ENCODE data around the gene LSMEM2.
A peak's percentile ranks its signal among the peaks of the same experiment; 100 is the strongest.

Gene LSMEM2

DNA sequence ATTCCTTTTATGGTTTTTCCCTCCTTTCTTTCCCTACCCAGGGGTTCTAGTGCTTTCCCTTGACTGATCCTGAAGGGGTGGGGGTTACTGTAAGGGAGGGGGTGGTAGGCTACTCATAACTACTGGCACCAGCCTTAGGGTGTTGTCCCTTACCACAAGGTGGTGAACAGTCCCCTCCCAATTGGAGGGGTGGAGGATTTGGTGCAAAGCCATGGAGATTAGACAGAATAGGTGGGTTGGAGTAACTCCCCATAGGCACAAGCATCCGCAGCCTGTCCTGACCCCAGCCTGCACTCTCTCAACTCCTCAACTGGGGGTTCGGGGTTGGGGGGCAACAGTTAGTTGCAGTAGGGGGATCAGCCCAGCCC lies 46.2 kb downstream of the LSMEM2 start:
- DNase-seq = no peak

DNA sequence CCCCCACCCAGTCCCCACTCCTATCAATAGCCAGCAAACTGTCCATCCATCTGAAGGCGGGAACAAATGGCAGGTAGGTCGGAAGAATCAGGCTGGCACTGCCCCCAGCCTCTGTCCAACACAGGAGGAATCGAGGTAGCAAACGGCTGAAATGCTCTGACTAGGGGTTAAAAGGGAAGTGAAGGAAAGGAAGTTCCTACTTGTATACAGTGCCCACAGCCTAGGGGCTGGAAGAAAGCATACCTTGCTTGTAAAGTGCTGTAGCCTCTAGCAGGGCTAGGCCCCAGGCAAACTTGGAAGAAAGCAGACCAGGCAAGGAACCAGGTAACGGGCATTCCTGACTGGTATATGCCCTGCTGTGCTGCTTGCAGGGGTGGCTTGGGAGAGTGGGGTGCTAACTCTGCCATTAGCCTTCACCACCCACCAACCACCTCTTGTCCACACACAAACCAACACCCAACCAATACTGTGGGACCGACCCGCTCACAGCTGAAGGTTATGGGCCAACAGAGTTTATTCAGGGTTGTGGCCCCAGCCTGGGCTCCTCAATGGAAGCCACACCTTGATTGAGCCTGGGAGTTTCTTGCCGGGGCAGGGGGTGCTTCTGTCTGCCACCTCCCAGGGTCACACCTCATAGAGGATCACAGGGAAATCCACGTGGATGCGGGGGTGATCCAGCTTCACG lies 46.8 kb downstream of the LSMEM2 start:
- DNase-seq = no peak

DNA sequence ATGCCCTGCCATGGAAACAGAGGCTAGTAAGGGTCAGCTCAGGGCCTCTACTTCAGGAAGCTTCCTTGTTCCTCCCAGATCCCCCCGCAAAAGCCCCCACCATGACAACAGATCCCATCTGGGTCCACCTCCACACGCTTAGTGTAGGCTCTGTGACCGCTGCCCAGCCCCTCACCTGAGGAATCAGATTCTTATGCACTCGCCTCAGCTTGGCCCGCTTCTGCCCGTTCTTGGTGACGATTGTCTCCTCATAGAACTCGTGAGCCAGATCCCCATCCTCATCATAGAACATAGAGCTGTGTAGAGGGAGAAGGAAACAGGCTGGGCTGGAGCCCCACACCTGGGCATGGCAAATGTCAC lies 47.3 kb downstream of the LSMEM2 start:
- no peak for DNase-seq

DNA sequence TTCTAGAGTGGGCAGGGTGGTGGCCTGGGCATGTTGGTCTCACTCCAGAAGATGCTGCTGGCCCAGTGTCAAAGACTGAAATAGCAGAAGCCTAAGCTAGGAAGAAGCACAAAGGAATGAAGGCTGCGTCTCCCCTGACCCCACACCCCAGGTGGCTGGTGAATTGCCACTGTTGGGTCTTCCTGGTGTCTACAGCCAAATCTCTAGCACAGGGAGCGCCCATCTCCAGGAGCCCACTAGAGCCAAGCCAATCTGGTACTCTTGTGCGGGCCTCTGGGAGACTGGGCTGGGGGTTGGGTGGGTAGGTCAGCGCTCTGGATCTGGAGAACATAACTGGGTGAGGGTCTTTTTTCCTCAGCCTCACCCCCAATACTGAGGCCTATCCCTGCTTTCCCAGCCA lies 48.2 kb downstream of the LSMEM2 start:
- no peak for DNase-seq

DNA sequence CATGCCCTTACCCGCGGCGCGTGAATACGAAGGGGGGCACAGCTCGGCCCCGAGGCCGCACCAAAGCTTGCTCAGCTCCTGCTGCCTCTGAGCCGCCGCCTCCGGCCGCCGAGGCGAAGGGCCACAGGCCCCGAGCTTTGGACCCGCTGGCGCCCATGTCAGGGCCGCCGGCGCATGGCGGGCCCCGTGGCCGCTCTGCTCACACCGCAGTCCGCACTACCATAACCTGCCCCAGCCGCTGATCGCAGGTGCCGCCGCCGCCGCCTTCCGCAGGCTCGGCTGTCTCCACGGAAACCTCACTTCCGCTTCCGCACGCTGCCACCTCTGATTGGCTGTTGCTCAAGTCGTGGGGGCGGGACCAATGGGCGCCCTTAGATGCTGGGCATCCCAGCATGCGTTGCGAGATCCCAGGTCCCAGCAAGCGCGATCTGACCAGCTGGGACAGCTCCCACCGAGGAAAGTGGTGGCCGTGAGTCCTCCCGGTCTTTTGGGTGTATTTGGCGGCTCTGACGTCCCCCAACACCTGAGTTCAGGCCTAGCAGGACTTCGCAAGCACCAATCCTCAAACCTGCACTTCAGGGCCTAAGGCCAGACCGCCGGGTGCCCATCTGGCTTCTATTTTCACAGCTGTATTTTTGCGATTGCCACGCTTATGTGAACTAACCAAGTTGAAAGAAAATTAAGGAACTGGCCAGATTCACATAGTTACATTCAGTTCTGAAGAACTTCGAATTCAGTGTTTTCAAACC lies 49.2 kb downstream of the LSMEM2 start, which contains the start of gene TUSC2:
TSS of gene TUSC2 (minus strand) at position 281 of the 749 bp plus-strand sequence. CDS start at position 157, 124 bp downstream.
- DNase-seq = peak; percentile 98

DNA sequence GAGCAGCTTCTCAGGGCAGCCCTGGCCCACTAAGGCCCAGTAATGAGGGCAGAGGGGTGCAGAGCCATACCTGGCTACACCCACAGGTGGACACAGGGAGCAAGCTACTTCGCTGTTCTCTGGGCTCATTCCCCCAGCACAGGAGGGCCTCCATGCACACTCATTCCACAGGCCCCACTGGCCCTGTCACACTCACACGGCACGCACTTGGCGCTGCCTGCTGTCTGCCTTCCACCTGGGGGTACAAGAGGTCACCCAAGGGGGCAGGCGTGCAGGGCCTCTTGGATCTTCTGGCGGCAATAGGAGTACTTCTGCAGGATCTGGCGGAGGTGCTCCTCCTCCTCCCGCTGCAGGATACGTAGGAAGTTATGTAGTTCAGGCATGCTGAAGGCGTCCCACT lies 51.4 kb downstream of the LSMEM2 start:
- DNase-seq = no peak

DNA sequence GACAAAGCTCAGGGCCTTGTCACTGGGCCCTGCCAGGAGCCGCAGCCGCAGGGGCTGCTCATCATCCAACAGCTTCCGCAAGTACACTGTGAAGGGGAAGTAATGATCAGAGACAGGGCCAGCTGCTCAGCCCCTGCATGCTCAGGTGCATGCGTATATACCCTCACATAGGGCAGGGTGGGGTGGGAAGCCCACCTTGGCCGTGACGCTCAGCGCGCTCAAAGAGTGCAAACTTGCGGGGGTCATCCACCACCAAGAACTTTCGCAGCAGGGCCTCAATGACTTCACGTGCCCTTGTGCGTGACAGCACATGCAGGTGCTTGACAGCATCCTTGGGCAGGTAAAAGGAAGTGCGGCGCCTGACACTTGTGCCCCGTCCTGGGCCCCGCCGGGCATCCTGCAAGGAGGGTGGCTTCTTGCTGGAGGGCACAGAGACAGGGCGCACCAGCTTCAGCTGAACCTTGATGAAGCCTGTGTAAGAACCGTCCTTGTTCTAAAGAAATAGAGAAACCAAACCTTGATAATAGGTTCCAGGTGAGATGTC lies 52.5 kb downstream of the LSMEM2 start:
- DNase-seq = no peak

DNA sequence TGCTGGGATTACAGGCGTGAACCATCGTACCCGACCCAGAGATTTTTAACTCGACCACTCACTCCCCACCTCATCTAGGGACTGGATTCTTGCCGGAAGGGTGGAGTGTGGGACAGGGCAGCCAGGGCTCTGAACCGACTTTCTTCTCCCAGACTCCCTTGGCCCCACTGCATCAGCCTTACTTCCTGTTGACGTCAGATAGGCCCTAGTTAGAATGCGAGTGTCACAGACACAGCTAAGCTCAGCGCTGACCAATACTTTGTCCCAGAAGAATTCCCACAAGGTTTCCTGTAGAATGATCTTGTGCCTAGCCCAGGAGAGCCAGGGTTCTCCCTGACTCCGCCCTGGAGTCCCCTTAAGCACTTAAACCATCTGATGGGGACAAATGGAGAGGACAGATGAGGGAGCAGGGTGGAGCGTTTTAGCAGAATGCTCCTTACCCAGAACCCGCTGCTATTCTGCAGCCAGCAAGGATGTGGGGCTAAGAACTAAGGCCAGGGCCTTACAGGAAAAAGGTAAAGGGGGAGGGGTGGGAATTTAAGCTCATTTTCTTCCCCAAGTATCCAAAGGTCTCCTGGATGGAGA lies 54.9 kb downstream of the LSMEM2 start:
- DNase-seq = no peak

DNA sequence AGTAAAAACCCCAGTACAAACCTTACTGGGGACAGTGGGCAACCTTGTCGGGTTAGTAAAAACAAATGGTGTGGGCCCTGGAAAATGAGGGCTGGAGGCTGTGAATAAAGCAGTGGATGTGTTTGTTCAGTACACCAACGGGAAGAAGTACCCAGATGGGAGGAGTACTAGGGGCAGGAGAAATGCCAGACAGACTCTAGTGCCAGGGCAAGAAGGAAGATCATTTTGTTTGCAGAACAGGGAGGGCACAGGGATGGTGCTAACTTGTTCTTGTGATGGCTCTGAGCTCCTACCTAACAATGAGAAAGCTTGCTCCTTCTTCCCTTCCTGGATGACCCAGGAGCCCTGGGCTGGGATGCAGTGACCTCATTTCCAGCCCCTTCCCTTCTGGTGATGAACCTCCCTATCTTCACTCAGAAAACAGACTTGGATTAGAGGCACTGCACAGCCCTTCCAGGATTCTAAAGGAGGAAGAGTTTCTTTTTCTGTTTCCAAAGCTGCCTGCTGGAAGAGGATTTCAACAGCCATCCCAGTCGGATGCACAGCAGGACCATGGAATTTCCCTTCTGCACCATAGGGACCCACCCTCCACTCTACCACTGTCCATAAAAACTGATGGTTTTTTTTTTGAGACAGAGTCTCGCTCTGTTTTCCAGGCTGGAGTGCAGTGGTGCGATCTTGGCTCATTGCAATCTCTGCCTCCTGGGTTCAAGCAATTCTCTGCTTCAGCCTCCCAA lies 55.6 kb downstream of the LSMEM2 start:
- DNase-seq = no peak

DNA sequence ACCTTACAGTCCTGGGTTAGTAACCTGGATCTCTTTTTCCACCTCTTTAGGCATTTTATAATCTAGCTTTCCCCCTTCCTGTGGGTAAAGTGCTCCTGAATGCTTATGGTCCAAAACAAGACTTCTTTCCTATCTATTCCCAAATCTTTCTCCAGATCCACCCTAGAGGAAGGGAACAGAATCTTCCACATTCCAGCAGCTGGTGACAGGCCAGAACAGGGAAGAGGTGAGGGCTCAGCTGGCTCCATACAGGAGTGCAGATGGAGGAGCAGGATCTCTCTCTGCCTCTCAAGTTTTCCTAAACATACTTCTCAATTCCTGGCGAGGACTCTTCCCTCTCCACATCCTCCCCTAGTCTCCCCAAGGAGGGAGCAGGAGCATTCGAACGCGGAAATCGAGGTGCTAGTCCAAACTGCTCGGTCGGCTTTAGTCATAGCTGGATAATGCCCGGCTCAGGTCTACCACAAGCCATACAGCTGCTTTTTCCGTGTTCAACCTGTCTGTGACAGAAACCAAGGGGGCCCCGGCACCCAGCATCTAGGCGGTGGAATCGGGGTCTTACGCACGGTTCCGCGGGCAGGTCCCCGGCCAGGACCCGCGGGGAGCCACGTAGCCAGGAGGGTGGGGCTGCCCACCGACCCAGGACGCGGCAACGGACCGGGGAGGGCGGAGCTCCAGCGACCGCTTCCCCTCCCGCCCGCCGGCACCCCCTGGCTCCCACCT lies 57.7 kb downstream of the LSMEM2 start:
- no peak for DNase-seq

DNA sequence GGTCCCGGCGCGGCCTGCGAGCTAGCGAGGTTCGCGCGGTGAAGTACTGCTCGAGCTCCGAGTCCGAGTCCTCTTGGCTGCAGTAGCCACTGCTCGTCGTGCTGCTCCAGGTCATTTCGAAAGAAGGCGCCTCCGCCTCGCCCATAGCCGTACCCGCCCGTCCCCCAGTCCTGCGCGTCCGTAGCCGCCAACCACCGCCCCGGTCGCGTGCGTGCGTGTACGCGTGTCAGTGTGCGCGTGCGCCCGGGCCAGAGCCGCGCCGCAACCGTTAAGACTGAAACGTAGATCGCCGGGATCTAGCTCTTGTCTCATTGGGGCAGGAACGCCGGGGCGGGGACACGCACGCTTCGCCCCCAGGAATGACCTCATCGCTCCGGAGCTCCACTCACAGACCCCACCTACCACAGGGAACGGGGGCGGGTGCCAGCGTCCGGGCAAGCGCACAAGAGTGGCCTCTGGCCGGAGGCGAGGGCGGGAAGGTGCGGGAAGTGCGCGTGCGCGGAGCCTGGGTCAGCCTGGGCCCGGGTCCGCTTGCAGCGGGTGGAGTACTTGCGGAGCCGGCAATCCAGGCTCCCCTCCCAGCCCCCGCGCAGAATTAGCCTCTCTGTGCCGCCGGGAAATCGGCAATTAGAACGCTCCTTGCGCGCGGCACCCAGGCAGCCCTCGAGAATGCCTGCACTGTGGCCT lies 58.4 kb downstream of the LSMEM2 start:
- peak; percentile 98 for DNase-seq
